GM21390 (cell line): ENCODE data around the gene LMOD2.

Experiments
- ATAC-seq: cut with Tn5 transposase; IDR thresholded peaks from one replicate; pipeline ENCODE4 v1.9.1; 2021; ENCODE audit not compliant: unreplicated experiment

LMOD2 gene

GRCh38 chr7:123666492-123666891 is 10.8 kb downstream of the LMOD2 start:
- ATAC-seq: no peak

GRCh38 chr7:123669485-123669884 is 13.8 kb downstream of the LMOD2 start:
- no peak for ATAC-seq

GRCh38 chr7:123673137-123673732 is 17.6 kb downstream of the LMOD2 start:
- no peak for ATAC-seq

GRCh38 chr7:123673752-123674398 is 18.2 kb downstream of the LMOD2 start:
- no peak for ATAC-seq

GRCh38 chr7:123674399-123675180 is 18.9 kb downstream of the LMOD2 start:
- ATAC-seq: no peak

GRCh38 chr7:123675181-123675473 is 19.5 kb downstream of the LMOD2 start:
- ATAC-seq: no peak

GRCh38 chr7:123677061-123677715 is 21.5 kb downstream of the LMOD2 start:
- no peak for ATAC-seq

GRCh38 chr7:123679614-123680013 is 23.9 kb downstream of the LMOD2 start:
- no peak for ATAC-seq

- ATAC-seq: no peak
Measured at GRCh38 chr7:123680580-123680979, 24.9 kb downstream of the LMOD2 start.

GRCh38 chr7:123681561-123681960 is 25.9 kb downstream of the LMOD2 start:
- no peak for ATAC-seq

- ATAC-seq: peak; percentile 61
Measured at GRCh38 chr7:123682690-123683089, 27.0 kb downstream of the LMOD2 start.

- ATAC-seq: no peak
Measured at GRCh38 chr7:123687161-123687560, 31.5 kb downstream of the LMOD2 start.

- ATAC-seq: no peak
Measured at GRCh38 chr7:123687727-123688126, 32.1 kb downstream of the LMOD2 start.

GRCh38 chr7:123689250-123689649 is 33.6 kb downstream of the LMOD2 start:
- no peak for ATAC-seq

- ATAC-seq: no peak
Measured at GRCh38 chr7:123690550-123690949, 34.9 kb downstream of the LMOD2 start.

- ATAC-seq: no peak
Measured at GRCh38 chr7:123692471-123692877, 36.8 kb downstream of the LMOD2 start.

GRCh38 chr7:123695944-123696677 is 40.4 kb downstream of the LMOD2 start:
- ATAC-seq: no peak

- no peak for ATAC-seq
Measured at GRCh38 chr7:123705211-123705901, 49.7 kb downstream of the LMOD2 start.

GRCh38 chr7:123709525-123709924 is 53.9 kb downstream of the LMOD2 start:
- ATAC-seq: no peak

GRCh38 chr7:123710683-123711082 is 55.0 kb downstream of the LMOD2 start:
- ATAC-seq: no peak
